ENCODE results near the gene SHANK3.
"Not testable (repeated sequence)": the region's sequence is repeated elsewhere in the genome, so short reads cannot be mapped to it uniquely, and the experiment has no call there.

The SHANK3 gene

DNA sequence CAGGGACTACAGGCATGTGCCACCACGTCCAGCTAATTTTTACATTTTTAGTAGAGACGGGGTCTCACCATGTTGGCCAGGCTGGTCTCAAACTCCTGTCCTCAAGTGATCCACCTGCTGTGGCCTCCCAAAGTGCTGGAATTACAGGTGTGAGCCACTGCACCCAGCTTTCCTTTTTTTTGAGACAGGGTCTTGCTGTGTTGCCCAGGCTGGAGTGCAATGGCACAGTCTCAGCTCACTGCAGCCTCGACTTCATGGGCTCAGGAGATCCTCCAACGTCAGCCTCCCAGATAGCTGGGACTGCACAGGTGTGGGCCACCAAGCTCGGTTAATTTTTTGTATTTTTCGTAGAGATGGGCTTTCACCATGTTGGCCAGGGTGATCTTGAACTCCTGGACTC lies 18.0 kb upstream of the SHANK3 start:
- not testable (repeated sequence) for DNase-seq

GRCh38 chr22:50656122-50657070 lies 16.2 kb upstream of the SHANK3 start:
- DNase-seq = no peak

DNA sequence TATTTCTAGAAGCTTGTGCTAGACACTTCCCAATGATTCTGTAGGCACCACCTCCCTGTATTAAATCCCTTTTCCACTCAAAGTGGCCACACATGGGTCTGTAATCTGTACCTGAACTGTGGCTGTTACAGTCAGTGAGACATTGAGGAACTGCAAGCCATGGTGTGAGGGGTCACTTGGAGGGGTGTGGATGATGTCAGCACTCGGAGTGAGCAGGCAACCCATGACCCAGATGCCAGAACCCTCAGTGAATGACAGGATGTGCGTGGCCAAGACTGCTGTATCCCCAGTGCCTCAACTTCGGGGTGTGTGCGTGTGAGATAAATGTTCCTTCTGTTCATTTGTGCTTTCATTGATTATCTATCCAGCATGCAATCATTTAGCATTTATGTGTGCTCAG lies 14.7 kb upstream of the SHANK3 start:
- no peak for DNase-seq

GRCh38 chr22:50659711-50660110 lies 12.9 kb upstream of the SHANK3 start:
- DNase-seq = not testable (repeated sequence)

DNA sequence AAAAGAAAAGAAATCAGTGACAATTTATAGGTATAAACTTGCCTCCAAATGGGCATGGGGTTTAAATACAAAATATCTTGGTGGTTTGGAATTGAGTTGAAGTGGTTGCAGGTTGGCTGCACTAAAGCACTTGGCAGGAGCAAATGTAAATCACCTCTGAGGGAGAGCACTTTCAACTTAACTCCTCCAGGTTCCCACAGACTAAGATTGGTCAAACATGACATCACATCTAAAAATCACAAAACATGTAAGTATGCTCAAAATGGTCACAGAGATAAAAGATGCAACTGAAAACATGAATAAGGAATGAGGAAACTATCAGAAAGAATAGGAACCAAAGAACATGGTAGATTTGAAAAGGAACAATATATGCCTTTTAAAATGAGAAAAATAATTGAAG lies 12.3 kb upstream of the SHANK3 start:
- DNase-seq = no peak

DNA sequence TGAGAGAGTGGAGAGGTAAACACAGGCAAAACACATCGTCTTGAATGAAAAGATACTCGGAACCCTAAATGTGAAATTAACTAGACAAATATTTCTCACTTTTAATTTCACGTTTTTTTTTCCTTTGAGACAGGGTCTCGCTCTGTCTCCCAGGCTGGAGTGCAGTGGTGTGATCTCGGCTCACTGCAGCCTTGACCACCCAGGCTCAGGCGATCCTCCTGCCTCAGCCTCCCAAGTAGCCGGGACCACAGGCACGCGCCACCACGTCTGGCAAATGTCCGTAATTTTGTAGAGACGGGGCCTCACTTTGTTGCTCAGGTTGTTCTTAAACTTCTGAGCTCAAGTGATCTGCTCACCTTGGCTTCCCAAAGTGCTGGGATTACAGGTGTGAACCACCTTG lies 7.4 kb upstream of the SHANK3 start:
- no peak for DNase-seq

DNA sequence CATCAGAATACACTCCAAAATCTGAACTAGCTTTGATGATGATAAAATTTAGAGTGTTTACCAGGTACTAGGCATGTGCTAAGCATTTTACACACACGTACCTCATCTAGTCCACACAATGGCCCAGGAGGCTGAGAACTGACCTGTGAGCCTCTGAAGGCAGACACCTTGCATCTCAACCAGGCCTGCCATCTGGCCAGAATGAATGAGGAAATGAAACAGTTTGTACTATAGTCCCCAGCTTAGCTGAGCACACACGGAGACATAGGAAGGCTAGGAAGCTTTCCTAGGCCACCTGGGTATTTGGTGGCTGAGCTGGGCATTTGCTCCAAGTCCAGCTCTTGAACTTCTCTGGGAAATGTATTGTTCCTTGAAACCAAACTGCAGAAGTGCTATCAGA lies 6.9 kb upstream of the SHANK3 start:
- DNase-seq = peak; percentile 71

GRCh38 chr22:50670513-50670912 lies 2.1 kb upstream of the SHANK3 start:
- no peak for DNase-seq

GRCh38 chr22:50670914-50671538 lies 1.6 kb upstream of the SHANK3 start:
- no peak for DNase-seq

DNA sequence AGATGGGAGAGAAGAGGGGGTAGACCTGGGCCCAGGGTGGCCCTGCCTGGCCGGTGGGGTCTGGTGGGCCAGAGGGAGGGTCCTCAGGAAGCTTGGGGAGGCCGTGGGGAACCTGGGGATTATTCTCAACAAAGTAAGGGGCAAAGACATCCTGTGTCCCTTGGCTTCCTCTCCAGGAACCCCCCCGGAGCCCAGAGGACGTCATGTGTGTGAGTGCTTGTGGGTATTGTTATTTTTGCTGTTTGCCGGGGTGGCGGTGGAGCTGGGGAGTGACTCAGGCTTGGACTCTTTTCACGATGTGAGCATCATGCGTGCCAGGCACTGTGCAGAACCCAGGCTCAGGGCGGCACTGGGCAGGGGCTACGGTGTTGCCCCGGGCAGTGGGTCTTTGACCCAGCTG lies 982 bp upstream of the SHANK3 start:
- no peak for DNase-seq

DNA sequence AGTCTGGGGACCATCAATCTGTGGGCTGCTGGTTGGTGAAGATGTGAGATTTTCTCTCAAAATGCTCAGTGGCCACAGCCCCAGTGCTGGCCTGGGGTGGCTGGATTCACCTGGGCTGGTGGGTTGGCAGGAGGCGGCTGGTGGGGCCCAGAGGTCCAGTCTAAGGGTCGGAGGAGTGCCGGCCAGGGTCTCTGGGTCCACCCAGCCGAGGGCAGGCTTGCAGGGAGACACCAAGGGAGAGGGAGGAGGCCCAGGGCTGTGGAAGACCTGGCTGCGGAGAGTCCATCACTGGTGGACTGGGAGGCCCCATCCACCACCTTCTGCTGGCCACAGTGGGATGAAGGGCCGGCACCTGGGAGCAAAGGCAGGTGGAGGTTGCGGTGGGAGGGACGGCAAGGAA lies 582 bp upstream of the SHANK3 start:
- DNase-seq = no peak

- DNase-seq = no peak
Measured at GRCh38 chr22:50673231-50674129, 857 bp downstream of the SHANK3 start.

GRCh38 chr22:50674130-50674500 lies 1.5 kb downstream of the SHANK3 start:
- no peak for DNase-seq

- DNase-seq = no peak
Measured at GRCh38 chr22:50674606-50675552, 2.3 kb downstream of the SHANK3 start.

GRCh38 chr22:50675553-50676179 lies 3.0 kb downstream of the SHANK3 start:
- DNase-seq = no peak

DNA sequence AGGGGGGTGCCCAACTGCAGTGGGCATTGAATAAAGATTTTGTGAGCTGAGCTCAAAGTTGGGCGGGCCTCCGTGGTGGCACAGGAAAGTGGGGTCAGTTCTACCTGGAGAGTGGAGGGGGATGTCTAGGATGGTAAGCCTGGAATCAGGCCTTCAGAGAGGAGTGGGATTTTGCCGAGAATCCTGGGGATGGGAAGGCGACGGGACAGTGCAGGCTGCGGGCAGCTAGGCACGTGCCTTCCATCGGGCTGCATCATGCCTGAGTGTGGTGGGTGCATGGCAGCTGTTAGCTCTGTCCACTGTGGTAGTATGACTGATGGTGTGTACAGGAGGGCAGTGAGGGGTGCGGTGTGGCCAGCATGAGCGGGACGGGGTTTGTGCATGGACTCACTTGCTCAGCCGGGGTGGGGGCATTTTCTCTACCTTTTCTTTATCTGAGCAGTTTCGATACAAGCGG lies 3.6 kb downstream of the SHANK3 start:
- DNase-seq = no peak

- no peak for DNase-seq
Measured at GRCh38 chr22:50676661-50677492, 4.3 kb downstream of the SHANK3 start.

GRCh38 chr22:50677493-50678217 lies 5.0 kb downstream of the SHANK3 start:
- no peak for DNase-seq

DNA sequence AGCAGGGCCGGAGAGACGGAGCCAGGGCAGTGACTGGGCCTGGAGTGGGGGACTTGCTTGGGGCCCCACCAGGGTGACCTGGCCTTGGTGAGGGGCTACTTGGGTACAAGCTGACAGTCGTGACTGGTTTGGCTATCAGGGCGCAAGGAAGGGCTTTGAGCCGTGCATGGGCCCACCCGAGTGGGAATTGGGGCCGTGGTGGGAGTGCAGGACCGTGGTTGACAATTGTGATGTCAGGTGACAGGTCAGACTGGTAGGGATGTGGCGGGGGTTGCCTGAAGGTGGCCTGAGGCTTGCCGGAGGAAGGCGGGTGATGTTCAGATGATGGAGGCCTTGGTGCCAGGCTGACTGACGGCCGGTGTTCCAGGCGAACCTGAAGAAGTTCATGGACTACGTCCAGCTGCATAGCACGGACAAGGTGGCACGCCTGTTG lies 5.6 kb downstream of the SHANK3 start:
- DNase-seq = no peak

Measured in RPMI8226 (cell line).